NT2/D1 (cell line): ENCODE data around the gene SMIM12.

Source experiments
- DNase-seq: peaks from one replicate; pipeline ENCODE4 v3.0.0-alpha.2; 2011; ENCODE audit warnings: low read depth, low spot score
- H3K27me3 ChIP-seq: 2 replicates; pipeline ENCODE4 v1.6.0; 2011; ENCODE audit warnings: mild to moderate bottlenecking; ENCODE audit not compliant: insufficient read length, insufficient read depth
- H3K36me3 ChIP-seq: 2 replicates; pipeline ENCODE4 v1.6.1; 2011; ENCODE audit warnings: mild to moderate bottlenecking, low read length, mixed read lengths; ENCODE audit not compliant: insufficient read depth, insufficient read length
- H3K4me1 ChIP-seq: 2 replicates; pipeline ENCODE4 v1.5.1; 2011; ENCODE audit not compliant: insufficient read depth, insufficient read length
- H3K4me3 ChIP-seq: 2 replicates; pipeline ENCODE4 v1.5.1; 2011; ENCODE audit warnings: low read depth; ENCODE audit not compliant: insufficient read length
- H3K9ac ChIP-seq: 2 replicates; pipeline ENCODE4 v1.6.0; 2011; ENCODE audit warnings: low read depth; ENCODE audit not compliant: insufficient read length
- H3K9me3 ChIP-seq: 2 replicates; pipeline ENCODE4 v1.5.1; 2011; ENCODE audit warnings: mild to moderate bottlenecking, low read length; ENCODE audit not compliant: insufficient read depth
- SUZ12 ChIP-seq: IDR thresholded peaks from 2 replicates; pipeline ENCODE4 v1.6.1; 2011; ENCODE audit not compliant: insufficient read length, insufficient read depth; ENCODE audit errors: extremely low read depth
- YY1 ChIP-seq: IDR thresholded peaks from 2 replicates; pipeline ENCODE4 v1.6.1; 2011; ENCODE audit not compliant: insufficient read length, insufficient read depth
- ZNF274 ChIP-seq: IDR thresholded peaks from 2 replicates; pipeline ENCODE4 v1.6.1; 2011; ENCODE audit warnings: mild to moderate bottlenecking, low read depth, low read length

The SMIM12 gene

DNA sequence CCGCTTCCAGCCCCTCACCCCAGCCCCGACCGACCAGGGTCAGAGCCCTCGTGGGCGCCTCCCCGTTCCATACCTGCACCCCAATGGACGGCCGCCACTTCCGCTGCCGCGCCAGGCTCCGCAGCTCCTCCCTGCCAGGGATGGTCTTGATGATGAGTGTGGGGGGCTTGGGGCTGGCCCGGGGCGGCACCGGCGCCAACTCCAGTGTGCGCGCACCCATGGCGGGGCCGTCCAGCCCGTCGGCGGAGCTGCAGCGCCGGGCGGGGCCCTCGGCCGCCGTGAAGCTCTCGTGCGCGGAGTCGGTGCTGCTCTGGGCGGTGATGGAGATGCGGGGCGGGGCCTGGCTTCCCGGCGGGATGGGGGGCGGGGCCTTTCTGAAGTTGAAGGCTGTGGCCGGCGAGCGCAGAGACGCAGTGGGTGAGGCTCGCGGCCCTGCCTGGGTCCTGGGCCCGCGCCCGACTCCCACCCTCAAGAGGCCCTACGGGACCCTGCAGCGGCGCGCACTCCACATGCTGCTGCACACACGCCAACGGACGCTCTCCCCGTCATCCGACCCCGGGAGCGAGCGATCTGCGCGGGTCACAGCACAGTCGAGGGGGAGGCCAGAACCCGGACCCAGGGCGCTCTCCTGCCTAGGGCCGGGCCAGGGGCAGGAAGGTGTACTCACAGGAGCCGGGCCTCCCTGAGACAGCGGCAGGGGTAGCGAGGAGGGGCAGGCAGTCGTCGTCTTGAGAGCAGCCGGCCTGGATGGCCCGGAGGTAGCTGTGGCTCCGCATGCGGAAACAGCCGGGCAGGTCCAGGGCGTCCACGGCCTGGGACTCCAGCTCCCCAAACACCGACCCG, 26.1 kb upstream of the SMIM12 start:
- no peaks in the 10 kb centered on the region for H3K36me3 ChIP-seq
- no peak for TF ChIP-seq SUZ12
- no peak for TF ChIP-seq YY1
- no peak for TF ChIP-seq ZNF274
- H3K9me3 ChIP-seq = peaks cover 12% of the 10 kb centered on the region
- peaks cover 2% of the 10 kb centered on the region for H3K4me1 ChIP-seq
- peaks cover 44% of the 10 kb centered on the region for H3K27me3 ChIP-seq
- H3K9ac ChIP-seq = peak overlapping the region; percentile 70
- peak overlapping the region; percentile 55 for H3K4me3 ChIP-seq
- DNase-seq = peak; percentile 56

DNA sequence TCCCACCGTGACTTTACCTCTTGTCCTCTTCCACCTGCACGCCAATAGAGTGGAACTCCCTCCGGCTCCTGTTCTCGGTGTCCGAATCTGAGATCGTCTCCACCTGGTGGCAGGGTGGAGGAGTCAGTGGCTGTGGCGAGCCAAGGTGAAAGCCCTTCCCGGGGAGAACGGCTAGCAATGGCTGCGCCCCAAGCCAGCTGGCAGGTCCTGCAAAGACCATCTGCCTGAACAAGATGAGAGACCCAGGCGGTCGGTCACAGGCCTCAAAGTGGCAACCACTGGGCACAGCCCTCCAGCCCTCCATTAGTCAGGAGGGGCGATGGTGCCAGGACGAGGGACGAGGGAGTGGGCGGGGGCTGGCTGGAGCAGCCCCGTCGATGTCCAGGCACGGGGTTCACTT, 25.4 kb upstream of the SMIM12 start:
- DNase-seq = peak; percentile 39
- no peaks in the 10 kb centered on the region for H3K36me3 ChIP-seq
- peak overlapping the region; percentile 70 for H3K9ac ChIP-seq
- no peak for TF ChIP-seq SUZ12
- no peak for TF ChIP-seq ZNF274
- no peak for TF ChIP-seq YY1
- peak overlapping the region; percentile 55 for H3K4me3 ChIP-seq
- H3K9me3 ChIP-seq = peaks cover 12% of the 10 kb centered on the region
- H3K27me3 ChIP-seq = peaks cover 44% of the 10 kb centered on the region
- H3K4me1 ChIP-seq = peaks cover 2% of the 10 kb centered on the region

DNA sequence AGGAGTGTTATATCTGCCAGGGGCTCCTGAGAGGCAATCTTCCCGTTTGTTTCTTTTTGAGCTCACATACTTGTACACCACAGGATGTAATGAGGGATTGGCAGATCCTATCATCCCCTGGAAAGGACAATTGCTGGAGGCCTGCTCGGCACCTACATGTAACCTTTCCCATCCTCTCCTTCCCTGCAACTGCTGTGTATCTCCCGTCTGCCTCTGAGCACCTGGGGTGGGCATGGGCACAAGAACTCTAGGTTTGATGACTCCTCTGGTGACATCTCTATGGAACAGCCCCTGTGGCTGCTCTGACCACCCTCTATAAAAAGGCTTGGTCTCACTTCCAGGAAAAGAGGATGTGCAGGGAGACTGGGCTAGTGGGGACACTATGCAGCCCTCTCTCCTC, 25.0 kb upstream of the SMIM12 start:
- H3K4me1 ChIP-seq = peaks cover 2% of the 10 kb centered on the region
- no peaks in the 10 kb centered on the region for H3K36me3 ChIP-seq
- no peak for DNase-seq
- peaks cover 44% of the 10 kb centered on the region for H3K27me3 ChIP-seq
- TF ChIP-seq ZNF274 (no peak), SUZ12 (no peak), YY1 (no peak)
- peaks cover 12% of the 10 kb centered on the region for H3K9me3 ChIP-seq
- no peak overlapping the region for H3K4me3 ChIP-seq
- H3K9ac ChIP-seq = no peak overlapping the region

DNA sequence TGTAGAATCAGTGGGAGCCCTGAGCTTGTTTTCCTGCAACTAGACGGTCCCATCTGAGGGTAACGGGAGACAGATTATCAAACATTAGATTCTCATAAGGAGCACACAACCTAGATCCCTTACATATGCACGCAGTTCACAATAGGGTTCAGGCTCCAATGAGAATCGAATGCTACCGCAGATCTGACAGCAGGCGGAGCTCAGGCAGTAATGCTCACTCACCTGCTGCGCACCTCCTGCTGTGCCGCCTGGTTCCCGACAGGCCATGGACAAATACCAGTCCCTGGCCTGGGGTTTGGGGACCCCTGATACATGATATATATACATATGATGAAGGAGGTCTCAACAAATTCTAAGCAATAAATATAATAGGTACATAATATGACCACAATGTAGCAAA, 19.7 kb upstream of the SMIM12 start:
- Histone ChIP-seq H3K4me3 (no peak overlapping the region), H3K9ac (no peak overlapping the region), H3K36me3 (no peaks in the 10 kb centered on the region), H3K9me3 (peaks cover 12% of the 10 kb centered on the region), H3K4me1 (no peaks in the 10 kb centered on the region), H3K27me3 (peaks cover 9% of the 10 kb centered on the region)
- no peak for DNase-seq
- no peak for TF ChIP-seq ZNF274
- no peak for TF ChIP-seq SUZ12
- TF ChIP-seq YY1 = no peak

DNA sequence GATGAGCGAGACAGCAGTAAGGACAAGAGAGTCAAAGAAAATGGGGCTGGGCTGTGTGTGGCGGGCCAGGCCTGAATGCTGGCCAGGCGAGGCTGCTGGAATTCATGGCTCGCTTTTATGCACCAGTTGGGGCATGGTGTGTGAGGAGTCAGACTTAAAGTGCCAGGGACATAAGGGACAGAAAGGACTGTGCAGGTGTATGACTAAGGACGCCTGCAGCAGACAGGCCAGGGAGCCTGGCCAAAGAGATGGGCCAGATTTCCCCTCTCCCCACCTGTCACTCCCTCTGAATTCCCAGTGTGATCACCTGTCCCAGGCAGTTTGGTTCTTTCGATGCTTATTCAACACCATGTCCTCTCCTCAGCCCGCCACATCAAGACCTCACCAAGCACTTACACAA, 16.9 kb upstream of the SMIM12 start:
- Histone ChIP-seq H3K36me3 (no peaks in the 10 kb centered on the region), H3K4me3 (no peak overlapping the region), H3K9ac (no peak overlapping the region), H3K27me3 (no peaks in the 10 kb centered on the region), H3K9me3 (peaks cover 7% of the 10 kb centered on the region), H3K4me1 (no peaks in the 10 kb centered on the region)
- TF ChIP-seq ZNF274 = no peak
- TF ChIP-seq SUZ12 = no peak
- no peak for TF ChIP-seq YY1
- DNase-seq = no peak

DNA sequence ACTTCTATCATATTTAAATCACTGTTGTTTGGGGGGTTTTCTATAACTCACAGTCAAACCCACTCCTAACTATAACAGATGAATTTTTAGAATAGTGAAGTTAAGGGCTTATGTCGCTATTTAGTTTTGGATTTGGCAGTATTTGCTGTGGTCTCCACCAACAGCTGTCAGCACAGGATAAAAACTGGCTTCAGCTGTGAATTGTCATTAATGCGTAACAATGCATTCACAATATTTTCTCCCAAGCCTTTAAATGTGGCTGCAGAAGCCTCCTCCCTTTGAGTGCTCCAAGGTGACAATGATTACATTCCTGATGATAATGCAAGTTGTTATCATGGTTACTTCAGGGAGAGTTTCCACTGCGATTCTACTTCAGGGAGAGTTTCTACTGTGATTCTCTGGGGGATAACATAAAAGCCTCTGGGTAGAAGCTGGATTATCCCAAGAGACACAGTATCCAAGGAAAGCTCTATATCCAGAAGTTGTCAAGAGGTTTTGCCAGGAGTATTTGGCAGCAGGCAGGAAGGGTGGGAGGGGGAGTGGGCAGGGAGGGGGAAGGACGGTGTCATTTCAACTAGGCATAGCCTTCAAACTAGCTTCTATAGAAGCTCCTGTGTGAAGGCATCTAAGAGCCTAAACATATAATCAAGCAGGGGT, 14.9 kb upstream of the SMIM12 start:
- Histone ChIP-seq H3K9me3 (no peaks in the 10 kb centered on the region), H3K27me3 (no peaks in the 10 kb centered on the region), H3K4me3 (no peak overlapping the region), H3K9ac (no peak overlapping the region), H3K4me1 (no peaks in the 10 kb centered on the region), H3K36me3 (no peaks in the 10 kb centered on the region)
- no peak for TF ChIP-seq YY1
- no peak for TF ChIP-seq ZNF274
- no peak for TF ChIP-seq SUZ12
- DNase-seq = no peak

DNA sequence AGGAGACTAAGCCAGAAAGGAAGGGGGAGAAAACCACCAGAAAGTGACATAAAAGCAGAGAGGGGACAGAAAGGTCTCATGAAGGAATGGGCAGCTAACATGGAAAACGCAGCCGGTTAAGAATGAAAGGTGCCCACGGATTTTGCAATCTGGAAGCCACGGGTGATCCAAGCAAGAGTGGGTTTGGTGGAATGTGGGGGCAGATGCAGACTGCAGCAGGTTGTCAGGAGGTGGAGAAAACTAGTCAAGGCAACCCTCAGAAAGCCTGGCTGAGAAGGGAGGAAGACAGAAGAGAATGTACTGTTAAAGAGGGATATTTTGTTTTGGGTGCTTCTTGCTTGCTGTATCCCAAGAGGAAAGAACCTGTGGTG, 12.6 kb upstream of the SMIM12 start:
- no peaks in the 10 kb centered on the region for H3K9me3 ChIP-seq
- H3K27me3 ChIP-seq = peaks cover 9% of the 10 kb centered on the region
- no peak for DNase-seq
- H3K4me3 ChIP-seq = no peak overlapping the region
- TF ChIP-seq SUZ12 (no peak), ZNF274 (no peak), YY1 (no peak)
- no peak overlapping the region for H3K9ac ChIP-seq
- H3K4me1 ChIP-seq = no peaks in the 10 kb centered on the region
- no peaks in the 10 kb centered on the region for H3K36me3 ChIP-seq
